ENCODE measurements around the gene AAMDC. TPM values are rescaled to one million over a fixed set of nuclear protein-coding genes. Genes with fewer than 3 reads are reported as not detected.

AAMDC gene
- total and polyA plus RNA-seq, 2 of the 13 experiments (the other 11 are each of a cell fraction or from before 2014, with no cell fraction given): 18.1 to 35.6 TPM

- TF ChIP-seq PRMT3 (CRISPR knock-in tag; IDR thresholded peaks at IDR 0.05; ENCODE audit: borderline replicate concordance, low read depth) (no peak), SOX6 (IDR thresholded peaks at IDR 0.05) (no peak), SOX6 (CRISPR knock-in tag; IDR thresholded peaks at IDR 0.05) (no peak; the same call in 1 of the 2 replicates), CC2D1A (CRISPR knock-in tag; IDR thresholded peaks at IDR 0.05) (no peak), ELF3 (CRISPR knock-in tag; IDR thresholded peaks at IDR 0.05) (peak; percentile 62), ZNF337 (CRISPR knock-in tag; IDR thresholded peaks at IDR 0.05; ENCODE audit: borderline replicate concordance, low read depth) (no peak), ATRX (CRISPR knock-in tag; IDR thresholded peaks at IDR 0.05; ENCODE audit: borderline replicate concordance) (no peak), ZNF230 (CRISPR knock-in tag; IDR thresholded peaks at IDR 0.05) (no peak), TAF15 (IDR thresholded peaks at IDR 0.05; ENCODE audit: low read depth, low read length, poor library complexity, severe bottlenecking) (no peak), NR3C1 (CRISPR knock-in tag; IDR thresholded peaks at IDR 0.05) (no peak), ZFX (CRISPR knock-in tag; IDR thresholded peaks at IDR 0.05; ENCODE audit: low read depth) (peak; percentile 61), KLF12 (CRISPR knock-in tag; IDR thresholded peaks at IDR 0.05; ENCODE audit: borderline replicate concordance) (no peak), TRAFD1 (CRISPR knock-in tag; IDR thresholded peaks at IDR 0.05; ENCODE audit: borderline replicate concordance) (no peak), RAD51 (IDR thresholded peaks at IDR 0.05; ENCODE audit: borderline replicate concordance) (no peak), ZNF644 (CRISPR knock-in tag; IDR thresholded peaks at IDR 0.05; ENCODE audit: low read depth) (peak; percentile 44; the same call in 1 of the 2 replicates), ZNF609 (CRISPR knock-in tag; IDR thresholded peaks at IDR 0.05; ENCODE audit: borderline replicate concordance) (no peak; the same call in 1 of the 2 replicates), RORA (CRISPR knock-in tag; IDR thresholded peaks at IDR 0.05) (no peak), SNAPC4 (CRISPR knock-in tag; IDR thresholded peaks at IDR 0.05) (no peak)
Observed at GRCh38 chr11:77820565-77821348, at the start of gene AAMDC, which contains the start of gene RSF1 (continued).
